Effector memory CD8-positive, alpha-beta T cell (primary cell): ENCODE measurements around the gene DLG1.

Source experiments
- ATAC-seq: fragments of 150-1000 bp; cut with Tn5 transposase; replicated peaks from 2 replicates; pipeline ENCODE4 v1.10.0; 2021; ENCODE audit warnings: mild to moderate bottlenecking, moderate library complexity
- DNase-seq, 3 experiments: peaks; one replicate each; pipeline ENCODE4 v3.0.0; 2021
- H3K27ac Mint-ChIP-seq, 2 donors: one replicate each; pipeline ENCODE4 v1.8.0; 2022; ENCODE audit warnings: mild to moderate bottlenecking in 2 of 2, mixed read lengths in 2 of 2, moderate library complexity in 2 of 2
- H3K27me3 Mint-ChIP-seq, 2 donors: one replicate each; pipeline ENCODE4 v1.8.0; 2022; ENCODE audit warnings: mixed read lengths in 2 of 2
- H3K36me3 Mint-ChIP-seq: one replicate; pipeline ENCODE4 v1.8.0; 2022; ENCODE audit warnings: mild to moderate bottlenecking, moderate library complexity, mixed read lengths; ENCODE audit not compliant: insufficient read depth
- H3K4me1 Mint-ChIP-seq, 2 donors: one replicate each; pipeline ENCODE4 v1.8.0; 2022; ENCODE audit warnings: low read depth in 2 of 2, mixed read lengths in 2 of 2
- H3K4me3 Mint-ChIP-seq, 2 donors: one replicate each; pipeline ENCODE4 v1.8.0; 2022; ENCODE audit warnings: mild to moderate bottlenecking in 2 of 2, mixed read lengths in 2 of 2, moderate library complexity in 2 of 2
- H3K9me3 Mint-ChIP-seq, 2 donors: one replicate each; pipeline ENCODE4 v1.8.0; 2022; ENCODE audit warnings: mixed read lengths in 2 of 2

DLG1 gene

DNA sequence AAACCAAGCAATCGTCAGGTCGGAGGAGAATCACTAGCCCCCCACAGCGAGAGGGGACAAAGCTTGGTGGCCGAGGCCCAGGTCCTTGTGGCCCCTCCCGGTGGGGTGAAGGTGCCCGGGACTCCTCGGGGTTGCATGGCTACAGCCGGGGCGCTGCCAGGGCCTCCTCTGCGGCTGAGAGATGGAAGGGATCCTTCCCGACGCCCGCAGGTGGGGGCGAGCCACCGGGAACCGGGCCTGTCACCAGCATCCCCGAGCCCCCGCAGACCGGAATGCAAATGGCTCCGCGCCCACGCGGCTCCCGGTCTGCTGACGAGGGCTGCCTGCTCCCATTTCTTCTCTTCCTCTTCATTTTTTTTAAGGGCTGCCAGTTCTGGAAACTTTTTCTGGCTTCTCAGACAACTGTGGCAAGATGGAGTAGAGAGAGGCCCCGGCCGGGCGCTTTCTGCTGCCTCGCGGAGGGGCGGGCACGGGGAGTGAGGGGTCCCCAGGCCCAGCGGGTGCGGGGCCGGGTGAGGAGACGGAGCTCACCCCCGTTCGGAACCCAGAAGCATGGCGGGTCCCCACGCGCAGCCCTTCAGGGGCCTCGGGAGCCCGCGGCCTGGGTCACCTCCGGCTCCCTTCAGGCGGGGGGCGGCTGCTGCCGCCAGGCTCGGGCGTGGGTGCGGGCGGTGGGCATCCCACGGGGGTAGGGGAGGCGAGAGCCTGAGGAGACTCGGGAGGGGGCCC lies 296.3 kb downstream of the DLG1 start:
- no peaks in the 10 kb centered on the region for H3K27me3 Mint-ChIP-seq
- H3K4me1 Mint-ChIP-seq = peaks cover 3 to 12% of the 10 kb centered on the region in 2 donors
- H3K27ac Mint-ChIP-seq = peak overlapping the region; percentile 83 to 89
- peak overlapping the region; percentile 66 to 70 for H3K4me3 Mint-ChIP-seq
- H3K36me3 Mint-ChIP-seq = peaks cover 7% of the 10 kb centered on the region
- no peaks in the 10 kb centered on the region for H3K9me3 Mint-ChIP-seq
- DNase-seq = peak in 1 of 3 experiments; percentile 11
- ATAC-seq = no peak

DNA sequence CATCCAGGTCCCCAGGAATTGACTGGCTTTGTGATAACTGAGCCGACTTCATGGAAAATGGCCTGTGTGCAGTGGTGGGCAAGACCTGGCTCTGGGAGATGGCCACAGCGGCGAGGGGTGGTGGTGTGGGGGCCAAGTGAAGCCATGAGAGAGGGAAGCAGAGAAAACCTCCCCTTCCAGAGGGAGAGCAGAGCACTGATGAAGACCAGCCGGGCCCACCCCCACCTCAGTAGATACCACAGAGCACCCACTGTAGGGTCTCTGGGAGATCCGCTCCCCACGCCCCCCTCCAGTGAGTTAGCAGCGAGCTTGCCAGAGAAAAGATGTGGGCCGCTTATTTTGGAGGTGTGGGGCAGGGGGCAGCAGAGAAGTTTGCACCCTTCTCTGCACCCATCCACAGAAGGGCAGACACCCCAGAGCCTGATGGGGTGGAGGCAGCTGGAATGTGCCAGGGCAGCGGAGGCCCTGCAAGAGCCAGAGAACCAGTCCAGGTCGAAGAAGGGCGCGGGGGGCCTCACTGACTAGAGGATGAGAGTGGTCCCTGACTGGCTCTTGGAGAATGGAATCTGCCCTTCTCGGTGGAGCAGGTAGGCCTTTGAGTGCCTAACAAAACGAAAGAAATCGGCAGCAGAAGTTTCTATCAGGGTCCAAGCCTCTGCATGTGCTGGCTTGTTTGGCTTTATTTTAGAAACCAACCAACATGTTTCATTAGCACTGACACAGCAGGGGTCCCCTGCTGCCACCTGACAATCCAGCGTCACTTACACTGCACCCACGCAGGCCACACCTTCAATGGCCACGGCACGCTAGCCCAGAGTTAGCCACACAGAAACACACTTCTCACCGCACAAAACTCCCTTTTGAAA lies 297.1 kb downstream of the DLG1 start:
- H3K4me1 Mint-ChIP-seq = peaks cover 3 to 12% of the 10 kb centered on the region in 2 donors
- no peaks in the 10 kb centered on the region for H3K27me3 Mint-ChIP-seq
- no peak for ATAC-seq
- no peaks in the 10 kb centered on the region for H3K9me3 Mint-ChIP-seq
- no peak for DNase-seq
- H3K4me3 Mint-ChIP-seq = peak overlapping the region; percentile 66 to 70
- peaks cover 7% of the 10 kb centered on the region for H3K36me3 Mint-ChIP-seq
- peak overlapping the region; percentile 83 to 89 for H3K27ac Mint-ChIP-seq

DNA sequence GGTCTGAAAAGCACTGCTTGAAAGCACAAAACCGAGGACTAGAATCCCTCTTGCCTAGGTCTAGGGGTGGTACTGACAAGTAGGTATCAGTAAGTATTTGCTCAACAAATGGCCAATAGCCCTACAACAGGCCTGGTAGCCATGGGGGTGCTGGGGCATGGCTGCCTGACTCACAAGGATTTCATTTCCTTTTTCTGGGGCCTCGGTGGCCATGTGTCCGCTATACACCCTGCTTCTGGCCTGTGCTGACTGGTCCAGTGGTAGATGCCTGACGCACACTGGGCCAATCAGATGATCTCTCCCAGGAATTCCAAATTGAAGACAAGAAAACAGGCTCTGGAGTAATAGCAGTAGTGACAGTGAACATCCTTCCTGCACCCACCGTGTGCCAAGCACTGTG lies 298.2 kb downstream of the DLG1 start:
- Mint-ChIP-seq H3K4me1 (peaks cover 3 to 12% of the 10 kb centered on the region in 2 donors), H3K27ac (no peak overlapping the region), H3K36me3 (peaks cover 7% of the 10 kb centered on the region), H3K27me3 (no peaks in the 10 kb centered on the region), H3K4me3 (no peak overlapping the region), H3K9me3 (no peaks in the 10 kb centered on the region)
- no peak for ATAC-seq
- DNase-seq = no peak

DNA sequence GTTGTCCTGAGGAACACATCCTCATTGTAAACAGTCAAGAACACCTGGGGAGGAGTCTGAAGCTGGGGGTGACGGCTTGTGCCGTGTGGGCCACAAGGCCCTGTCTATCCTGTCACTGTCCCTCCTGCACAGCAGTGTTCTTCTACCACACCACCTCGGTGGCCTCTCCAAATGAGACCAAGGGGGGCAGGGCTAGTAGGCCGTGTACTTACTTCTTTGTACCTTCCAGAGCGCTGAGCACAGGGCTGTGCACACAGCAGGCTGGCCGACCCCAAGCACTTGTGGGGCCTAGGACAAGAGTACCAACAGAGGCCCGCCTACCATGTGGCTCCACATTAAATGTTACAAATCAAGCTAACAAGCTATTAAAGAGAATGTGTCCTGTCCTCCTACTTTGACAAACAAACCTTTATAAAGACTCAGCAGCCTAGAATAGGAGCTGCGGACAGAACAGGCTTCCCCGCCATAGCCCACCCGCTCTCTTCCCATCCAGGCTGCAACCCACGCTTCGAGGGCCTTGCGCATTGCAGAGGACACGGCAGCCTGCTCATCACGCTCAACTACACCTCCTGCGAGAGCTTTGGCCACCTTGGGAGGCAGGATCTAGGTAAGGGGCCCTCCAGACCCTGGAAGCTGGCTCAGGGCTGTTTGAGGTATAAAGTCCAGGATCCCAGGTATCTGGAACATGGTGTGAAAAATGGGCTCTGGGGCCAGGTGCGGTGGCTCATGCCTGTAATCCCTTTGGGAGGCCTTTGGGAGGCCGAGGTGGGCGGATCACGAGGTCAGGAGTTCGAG lies 299.2 kb downstream of the DLG1 start:
- H3K9me3 Mint-ChIP-seq = no peaks in the 10 kb centered on the region
- peaks cover 3 to 11% of the 10 kb centered on the region in 2 donors for H3K4me1 Mint-ChIP-seq
- peaks cover 7% of the 10 kb centered on the region for H3K36me3 Mint-ChIP-seq
- H3K27ac Mint-ChIP-seq = no peak overlapping the region
- H3K27me3 Mint-ChIP-seq = no peaks in the 10 kb centered on the region
- no peak for ATAC-seq
- no peak for DNase-seq
- no peak overlapping the region for H3K4me3 Mint-ChIP-seq

DNA sequence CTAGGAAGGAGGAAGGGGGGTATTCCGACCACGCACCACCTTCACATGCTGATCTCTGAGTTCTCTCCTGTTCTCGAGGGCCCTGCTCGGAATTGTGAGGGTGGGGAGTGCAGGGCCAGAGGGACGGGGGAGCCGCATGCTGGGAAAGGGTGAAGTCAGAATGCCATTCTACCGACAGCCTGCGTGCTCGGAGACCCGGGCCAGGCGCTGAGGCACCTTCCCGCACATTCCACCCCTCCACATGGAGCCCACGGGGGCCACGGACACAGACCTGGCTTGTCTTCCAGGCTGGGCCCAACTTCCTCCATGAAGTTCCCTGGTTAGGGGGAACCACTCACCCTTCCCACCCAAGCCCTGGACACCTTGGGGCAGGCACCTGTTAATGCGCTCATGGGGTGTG lies 301.1 kb downstream of the DLG1 start:
- no peak for ATAC-seq

DNA sequence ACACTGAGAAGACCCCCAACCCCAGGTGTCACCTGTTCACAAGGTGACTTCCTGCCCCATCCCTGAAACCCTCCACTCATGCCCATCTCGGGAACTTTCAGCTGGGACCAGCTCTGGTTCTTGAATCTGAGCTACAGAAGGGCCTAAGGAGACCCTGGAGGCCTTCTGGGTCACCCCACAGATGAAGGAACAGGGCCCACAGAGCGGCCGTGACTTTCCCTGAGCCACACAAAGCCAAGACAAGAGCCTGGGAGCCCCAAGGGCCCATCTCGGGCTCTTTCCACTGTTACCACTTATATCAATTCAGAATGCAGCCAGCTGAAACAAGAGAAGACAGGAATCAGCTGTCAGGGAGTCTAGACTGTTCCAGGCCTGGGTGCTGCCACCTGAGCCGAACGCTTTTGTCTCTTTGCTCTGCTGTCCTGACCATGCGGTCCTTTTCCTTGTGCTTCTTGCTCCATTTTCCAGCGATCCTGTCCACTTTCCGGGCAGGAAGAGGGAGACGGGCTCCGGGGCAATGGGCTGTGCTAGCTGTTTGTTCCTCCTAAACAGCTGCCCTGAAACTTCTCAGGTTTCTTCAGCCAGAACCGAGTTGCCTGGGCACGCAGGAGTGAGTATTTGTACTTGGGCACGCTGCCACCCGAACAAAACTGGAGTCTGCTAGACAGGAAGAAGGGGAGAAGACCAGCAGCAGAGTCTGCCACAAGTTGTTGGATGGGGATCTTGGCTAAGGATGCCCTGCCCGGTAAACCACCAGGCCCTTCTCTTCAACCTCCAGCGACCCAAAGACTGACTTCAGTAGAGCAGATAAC lies 301.8 kb downstream of the DLG1 start:
- H3K4me1 Mint-ChIP-seq = peaks cover 0 to 5% of the 10 kb centered on the region in 2 donors
- ATAC-seq (no peak), DNase-seq (no peak)
- H3K27ac Mint-ChIP-seq = no peak overlapping the region
- H3K36me3 Mint-ChIP-seq = peaks cover 5% of the 10 kb centered on the region
- no peak overlapping the region for H3K4me3 Mint-ChIP-seq
- no peaks in the 10 kb centered on the region for H3K9me3 Mint-ChIP-seq
- no peaks in the 10 kb centered on the region for H3K27me3 Mint-ChIP-seq

More for the DNA sequence above, 301.1 kb downstream of the DLG1 start:
- Mint-ChIP-seq H3K27me3 (no peaks in the 10 kb centered on the region), H3K36me3 (peaks cover 7% of the 10 kb centered on the region), H3K9me3 (no peaks in the 10 kb centered on the region), H3K27ac (no peak overlapping the region), H3K4me1 (peaks cover 0 to 6% of the 10 kb centered on the region in 2 donors), H3K4me3 (no peak overlapping the region)
- DNase-seq = no peak

DNA sequence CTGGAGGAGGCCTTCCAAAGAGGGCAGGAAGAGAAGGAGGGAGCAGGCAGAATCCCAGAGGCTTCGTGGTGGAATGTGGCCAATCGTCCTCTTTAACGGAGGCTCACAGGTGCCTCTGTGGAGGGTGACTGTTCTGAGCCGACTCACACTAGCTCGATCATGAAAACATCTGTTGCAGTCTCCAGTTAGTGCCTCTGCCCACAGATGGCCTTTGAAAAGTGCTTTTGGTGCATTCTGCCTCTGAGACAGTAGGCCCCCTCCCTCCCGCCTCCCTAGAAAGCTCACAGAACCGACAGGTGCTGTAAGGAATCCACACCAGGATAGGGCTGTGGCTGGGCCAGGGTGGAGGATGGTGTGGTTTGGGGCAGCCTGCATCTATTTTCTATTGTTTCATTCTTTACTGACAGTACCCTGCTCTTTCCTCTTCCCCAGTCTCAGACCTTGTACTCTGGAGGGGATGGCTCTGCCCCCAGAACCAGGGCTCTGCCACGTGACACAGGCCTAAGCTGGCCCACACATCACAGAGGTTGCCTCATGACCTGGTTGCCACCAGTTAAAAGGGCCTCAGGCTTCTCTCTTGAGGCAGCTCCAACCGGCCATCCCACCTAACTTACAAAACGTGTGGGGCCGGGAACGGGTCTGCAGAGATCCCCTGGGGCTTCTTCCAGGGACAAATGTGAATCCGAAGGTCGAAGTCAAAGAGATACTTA lies 302.6 kb downstream of the DLG1 start:
- ATAC-seq (no peak), DNase-seq (no peak)
- H3K4me1 Mint-ChIP-seq = peaks cover 0 to 1% of the 10 kb centered on the region in 2 donors
- H3K9me3 Mint-ChIP-seq = no peaks in the 10 kb centered on the region
- H3K27ac Mint-ChIP-seq = no peak overlapping the region
- no peak overlapping the region for H3K4me3 Mint-ChIP-seq
- peaks cover 1% of the 10 kb centered on the region for H3K36me3 Mint-ChIP-seq
- no peaks in the 10 kb centered on the region for H3K27me3 Mint-ChIP-seq

DNA sequence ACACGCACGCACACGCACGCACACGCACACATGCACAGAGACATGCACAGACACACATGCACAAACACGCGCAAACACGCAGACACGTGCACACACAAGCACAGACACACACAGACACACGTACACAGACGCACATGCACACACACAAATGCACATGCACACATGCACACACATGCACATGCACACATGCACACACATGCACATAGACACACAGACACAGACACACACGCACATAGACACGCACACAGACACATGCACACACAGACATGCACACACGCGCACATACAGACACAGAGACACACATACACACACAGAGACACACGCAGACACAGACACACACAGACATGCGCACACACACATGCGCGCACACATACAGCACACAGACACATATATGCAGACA lies 303.4 kb downstream of the DLG1 start:
- no peak for ATAC-seq
- H3K36me3 Mint-ChIP-seq = no peaks in the 10 kb centered on the region

DNA sequence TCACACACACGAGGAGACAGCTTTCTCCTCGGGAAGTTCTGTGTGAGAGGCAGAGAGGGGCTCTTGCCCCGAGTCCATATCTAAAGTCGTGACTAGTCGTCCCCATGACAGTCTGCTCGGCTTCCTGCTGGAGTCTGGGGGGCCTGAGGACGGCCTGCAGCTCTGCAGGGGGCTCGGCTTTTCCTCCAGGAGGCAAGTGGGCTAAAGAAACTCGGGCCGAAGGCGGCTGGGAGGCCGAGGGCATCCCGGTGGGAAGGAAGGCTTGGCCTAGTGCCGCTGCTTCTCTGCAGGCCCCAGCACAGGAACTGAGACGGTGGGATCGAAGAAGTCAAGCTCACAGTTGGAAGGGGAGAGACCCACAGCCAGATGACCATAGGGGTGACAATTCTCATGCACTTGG lies 304.4 kb downstream of the DLG1 start:
- H3K4me3 Mint-ChIP-seq = no peak overlapping the region
- DNase-seq = no peak
- H3K9me3 Mint-ChIP-seq = no peaks in the 10 kb centered on the region
- H3K4me1 Mint-ChIP-seq = no peaks in the 10 kb centered on the region
- H3K27ac Mint-ChIP-seq = no peak overlapping the region
- H3K36me3 Mint-ChIP-seq = no peaks in the 10 kb centered on the region
- ATAC-seq = no peak
- peaks cover 0 to 7% of the 10 kb centered on the region in 2 donors for H3K27me3 Mint-ChIP-seq

More for the DNA sequence above, 303.4 kb downstream of the DLG1 start:
- H3K4me1 Mint-ChIP-seq = no peaks in the 10 kb centered on the region
- H3K4me3 Mint-ChIP-seq = no peak overlapping the region
- H3K27ac Mint-ChIP-seq = no peak overlapping the region
- H3K9me3 Mint-ChIP-seq = no peaks in the 10 kb centered on the region
- DNase-seq = no peak
- H3K27me3 Mint-ChIP-seq = no peaks in the 10 kb centered on the region
